GM18505 (cell line): ENCODE data around the gene RPP14.

ENCODE experiments used
- ATAC-seq: cut with Tn5 transposase; IDR thresholded peaks from one replicate; pipeline ENCODE4 v1.9.1; 2021; ENCODE audit not compliant: unreplicated experiment
- POLR2A ChIP-seq: IDR thresholded peaks from 4 replicates; pipeline ENCODE4 v1.6.1; 2011; ENCODE audit warnings: borderline replicate concordance; ENCODE audit not compliant: insufficient read depth, insufficient read length; ENCODE audit errors: extremely low read depth

Gene RPP14

DNA sequence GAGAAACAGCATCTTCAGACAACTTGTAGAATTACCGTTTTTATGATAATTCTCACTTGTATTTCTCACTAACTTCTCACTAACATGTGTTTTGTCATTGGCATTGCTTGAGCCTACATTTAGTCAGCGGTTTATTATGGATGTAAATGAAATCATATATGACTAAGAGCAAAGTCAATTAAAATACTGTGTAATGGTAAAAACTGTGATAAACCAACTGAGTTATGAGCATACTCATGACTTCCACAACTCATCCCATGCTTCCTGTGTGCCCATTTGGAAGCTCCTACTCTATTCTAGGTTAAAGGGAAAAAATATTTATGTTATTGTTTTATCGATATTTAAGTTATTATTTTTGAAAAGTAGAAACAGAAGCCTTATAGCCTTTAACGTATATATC, 39.4 kb downstream of the RPP14 start:
- no peak for ATAC-seq
- TF ChIP-seq POLR2A: no peak

DNA sequence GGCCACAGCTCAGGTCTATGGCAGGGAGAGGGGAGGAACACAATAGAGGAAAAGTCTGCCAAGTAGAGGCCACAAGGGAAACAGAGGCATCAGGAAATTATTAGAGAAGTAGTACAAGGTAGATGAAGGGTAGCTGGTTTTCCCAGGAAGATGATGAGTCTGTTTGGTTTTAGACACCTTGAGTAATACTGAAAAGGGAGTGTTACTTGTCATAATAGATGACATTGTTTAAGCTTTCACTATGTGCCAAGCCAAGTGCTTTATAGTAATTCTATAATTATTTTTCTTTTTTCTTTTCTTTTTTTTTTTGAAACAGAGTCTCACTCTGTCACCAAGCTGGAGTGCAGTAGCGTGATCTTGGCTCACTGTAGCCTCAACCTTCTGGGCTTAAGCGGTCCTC, 40.3 kb downstream of the RPP14 start:
- no peak for ATAC-seq
- TF ChIP-seq POLR2A: no peak

DNA sequence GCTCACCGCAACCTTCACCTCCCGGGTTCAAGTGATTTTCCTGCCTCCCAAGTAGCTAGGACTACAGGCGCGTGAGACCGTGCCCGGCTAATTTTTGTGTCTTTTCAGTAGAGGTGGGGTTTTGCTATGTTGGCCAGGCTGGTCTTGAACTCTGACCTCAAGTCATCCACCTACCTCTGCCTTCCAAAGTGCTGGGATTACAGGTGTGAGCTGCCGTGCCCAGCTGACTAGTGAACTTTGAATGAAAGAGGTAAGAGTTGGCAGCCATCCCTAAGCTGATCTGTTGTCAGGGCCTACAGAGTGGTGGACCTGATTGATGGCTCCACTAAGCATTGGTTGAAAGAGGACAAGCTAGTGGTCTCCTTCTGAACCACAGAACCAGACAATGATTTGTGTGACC, 41.9 kb downstream of the RPP14 start:
- TF ChIP-seq POLR2A: no peak

DNA sequence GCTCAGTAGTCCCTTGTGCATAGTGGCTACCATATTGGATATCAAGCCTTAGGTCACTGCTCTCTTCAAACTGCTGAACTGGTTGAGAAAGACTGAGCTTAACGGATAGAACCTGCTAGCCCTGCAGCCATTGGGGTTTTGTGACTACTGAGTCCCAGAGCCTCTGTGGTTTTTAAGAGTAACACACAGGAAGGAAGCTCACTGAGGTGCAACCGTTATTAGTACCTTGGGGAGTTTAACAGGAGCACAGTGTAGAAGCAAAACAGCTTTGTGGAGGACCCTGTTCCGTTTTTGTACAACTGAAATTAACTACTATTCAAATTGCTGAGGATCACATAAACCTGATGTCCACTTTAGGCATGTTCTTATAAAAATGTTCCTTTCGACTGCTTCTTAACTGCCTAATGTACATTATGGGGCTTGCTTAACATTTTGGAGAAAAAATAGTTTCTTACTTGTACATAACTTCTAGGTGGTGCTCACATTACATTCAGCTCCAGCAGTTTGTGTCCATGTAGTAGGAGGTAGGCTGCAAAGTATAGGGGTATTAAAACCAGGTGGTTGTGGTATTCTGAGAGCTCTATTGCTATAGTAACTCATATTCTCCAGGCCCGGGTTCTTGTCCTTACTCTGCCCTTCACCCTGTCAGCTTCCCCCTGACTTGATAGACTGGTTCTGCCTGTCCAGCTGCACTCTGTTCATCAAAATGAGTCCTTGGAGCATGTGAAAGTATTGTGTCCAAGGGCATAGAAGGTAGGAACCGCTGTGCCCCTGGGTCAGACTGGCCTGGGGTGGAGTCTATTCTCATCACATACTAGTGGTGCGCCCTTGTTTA, 44.0 kb downstream of the RPP14 start:
- no peak for TF ChIP-seq POLR2A
- ATAC-seq: peak; percentile 84

More for the DNA sequence above, 41.9 kb downstream of the RPP14 start:
- ATAC-seq: no peak

DNA sequence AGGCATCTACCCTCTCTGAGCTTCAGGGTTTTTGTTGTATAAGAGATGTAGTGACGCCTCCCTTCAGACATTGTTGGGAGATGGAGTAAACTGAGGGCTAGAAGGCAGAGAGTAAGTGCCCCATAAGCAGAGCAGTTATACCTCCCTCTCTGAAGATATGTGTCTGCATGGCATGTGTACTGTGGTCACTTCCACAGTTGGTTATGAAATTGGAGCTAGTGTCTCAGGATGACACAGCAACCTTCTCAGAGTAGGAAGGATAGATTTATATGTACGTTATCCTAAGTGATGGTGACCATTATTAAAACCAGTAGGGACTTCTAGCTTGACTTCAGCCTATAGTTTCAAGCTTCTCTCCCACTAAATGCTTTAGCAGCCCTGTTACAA, 44.6 kb downstream of the RPP14 start:
- TF ChIP-seq POLR2A: no peak
- ATAC-seq: no peak

DNA sequence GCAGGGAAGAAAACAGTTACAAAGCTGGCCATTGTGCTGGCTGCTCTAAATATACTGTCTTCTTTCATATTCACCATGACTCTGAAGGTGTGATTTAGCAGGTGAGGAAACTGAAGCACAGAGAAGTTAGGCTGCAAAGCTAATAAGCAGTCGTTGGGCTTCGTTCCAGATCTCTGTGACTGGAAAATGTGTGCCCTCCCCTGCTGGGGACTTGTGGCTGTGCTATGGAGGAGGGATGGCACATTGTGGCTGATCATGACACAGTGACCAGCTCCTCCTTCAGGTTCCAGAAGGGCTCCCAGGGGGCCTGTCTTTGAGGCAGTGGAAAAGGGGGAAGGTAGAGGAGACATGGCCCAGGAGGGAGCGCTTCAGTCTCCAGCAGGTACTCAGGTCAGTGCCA, 45.9 kb downstream of the RPP14 start:
- no peak for ATAC-seq
- no peak for TF ChIP-seq POLR2A

DNA sequence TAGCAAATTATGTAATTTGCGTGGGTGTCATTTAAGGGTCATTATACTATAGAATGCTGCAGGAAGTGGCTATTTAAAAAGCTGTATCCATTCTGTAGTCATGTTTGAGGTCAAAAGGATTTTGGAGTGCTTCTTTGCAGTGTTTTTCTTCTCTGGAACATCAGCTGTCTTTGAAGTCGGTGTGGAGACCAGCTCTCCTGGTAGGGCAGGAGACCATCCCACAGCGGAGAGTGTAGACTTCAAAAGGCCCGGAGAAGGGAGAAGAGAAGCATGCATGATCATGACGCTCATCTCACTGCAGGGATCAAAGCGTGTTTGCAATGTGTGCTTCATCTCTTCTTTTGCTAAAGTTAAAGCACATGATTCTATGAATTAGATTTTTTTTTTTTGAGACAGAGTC, 46.6 kb downstream of the RPP14 start:
- TF ChIP-seq POLR2A: no peak
- no peak for ATAC-seq

DNA sequence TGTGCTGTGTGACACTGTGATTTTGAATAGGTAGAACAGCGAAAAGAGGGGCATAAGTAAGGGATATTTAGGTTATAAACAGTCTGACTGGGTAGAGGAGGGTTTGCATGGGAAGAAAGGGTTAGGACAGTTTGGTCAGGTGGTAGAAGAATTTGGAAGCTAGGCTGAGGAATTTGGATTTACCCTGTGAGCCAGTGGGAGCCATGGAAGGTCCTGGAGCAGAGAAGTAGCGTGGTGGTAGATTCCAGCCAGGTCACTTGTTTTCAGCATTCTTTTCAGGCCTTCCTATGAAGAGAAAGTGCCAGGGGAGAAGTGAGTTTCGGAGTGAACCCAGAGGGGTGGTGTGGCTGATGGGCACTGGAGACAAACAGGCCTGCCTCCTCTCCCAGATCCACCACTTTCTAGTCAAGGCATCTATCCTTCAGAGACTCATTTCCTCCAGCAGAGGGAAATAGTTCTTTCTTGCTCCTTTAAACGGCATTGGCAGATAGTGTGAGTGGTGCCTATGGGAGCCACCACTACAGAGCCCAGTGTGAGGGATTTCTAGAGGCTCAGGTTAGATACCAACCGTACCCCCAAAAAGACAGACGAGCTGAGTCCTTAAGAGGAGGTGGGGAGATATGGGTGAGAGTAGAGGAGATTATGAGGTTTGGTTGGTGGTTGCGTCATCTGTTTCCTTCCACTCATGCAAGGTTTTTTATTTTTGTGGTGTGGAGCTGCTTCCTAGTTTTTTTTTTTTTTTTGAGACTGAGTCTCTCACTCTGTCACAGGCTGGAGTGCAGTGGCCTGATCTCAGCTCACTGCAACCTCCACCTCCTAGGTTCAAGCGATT, 47.9 kb downstream of the RPP14 start:
- no peak for ATAC-seq

DNA sequence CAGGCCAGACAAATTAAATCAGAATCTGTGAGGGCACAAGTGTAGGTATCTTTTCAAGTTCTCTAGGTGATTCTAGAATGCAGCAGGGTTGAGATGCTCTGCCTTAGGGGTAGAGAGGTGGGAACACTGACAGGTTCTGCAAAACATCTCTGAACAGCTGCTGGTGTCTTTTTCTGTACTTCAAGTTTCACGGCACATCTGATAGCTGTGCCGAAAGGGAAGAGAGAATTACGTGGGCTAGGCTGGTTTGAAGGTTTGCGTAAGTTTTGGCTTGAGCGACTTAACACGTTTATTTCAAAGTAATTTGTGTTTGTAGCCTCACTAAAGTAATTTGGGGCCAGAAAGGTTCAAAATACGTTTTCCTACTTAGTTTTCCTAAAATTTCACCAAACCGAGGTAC, 49.1 kb downstream of the RPP14 start:
- ATAC-seq: peak; percentile 52
- no peak for TF ChIP-seq POLR2A

More for the DNA sequence above, 47.9 kb downstream of the RPP14 start:
- TF ChIP-seq POLR2A: no peak

DNA sequence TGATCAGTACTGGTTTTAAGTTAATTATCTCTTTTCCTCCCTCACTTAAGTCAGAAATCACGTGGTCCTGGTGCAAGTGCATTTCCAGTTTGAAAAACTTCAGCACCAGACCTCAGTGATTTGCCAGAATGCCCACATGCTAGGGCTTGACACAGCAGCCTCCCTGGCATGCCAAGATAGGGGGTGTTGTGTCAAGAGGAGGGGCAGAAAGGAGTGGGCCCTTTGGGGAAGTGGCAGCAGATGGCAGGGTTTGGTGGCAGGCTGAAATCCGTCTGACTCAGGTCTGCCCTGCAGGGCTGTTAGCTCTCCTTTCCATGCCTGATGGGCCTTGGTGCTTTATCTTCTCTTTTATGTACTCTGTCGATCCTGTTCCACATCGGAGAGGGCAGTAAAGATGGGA, 50.0 kb downstream of the RPP14 start:
- no peak for TF ChIP-seq POLR2A
- no peak for ATAC-seq

DNA sequence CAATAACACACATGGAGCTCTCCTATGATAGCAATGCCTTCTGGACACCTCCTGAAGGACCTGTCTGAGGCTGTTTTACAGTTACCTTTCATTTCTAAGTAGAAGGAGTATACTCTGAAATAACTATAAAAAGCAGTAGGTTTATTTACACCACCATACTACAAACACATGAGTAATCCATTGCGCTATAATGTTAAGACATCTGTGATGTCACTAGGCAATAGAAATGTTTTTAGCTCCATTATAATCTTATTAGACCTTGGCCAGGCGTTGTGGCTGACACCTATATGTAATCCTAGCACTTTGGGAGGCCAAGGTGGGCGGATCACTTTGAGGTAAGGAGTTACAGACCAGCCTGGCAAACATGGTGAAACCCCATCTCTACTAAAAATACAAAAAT, 51.4 kb downstream of the RPP14 start:
- no peak for TF ChIP-seq POLR2A
- ATAC-seq: no peak

DNA sequence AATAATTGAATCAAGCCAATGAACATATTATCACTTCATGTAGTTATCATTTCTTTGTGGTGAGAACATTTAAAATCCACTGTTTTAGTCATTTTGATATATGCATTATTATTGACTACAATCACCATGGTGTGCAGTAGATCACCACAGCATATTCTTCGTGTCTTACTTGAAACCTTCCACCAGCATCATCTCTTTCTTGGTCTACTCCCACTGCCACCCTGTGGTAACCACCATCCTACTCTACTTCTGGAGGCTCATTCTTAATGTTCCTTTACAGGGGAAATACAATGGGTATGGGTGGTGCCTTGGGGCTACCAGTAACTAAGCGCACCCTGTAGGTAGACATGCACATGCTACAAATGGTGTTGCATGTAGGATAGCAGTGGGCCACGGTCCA, 52.0 kb downstream of the RPP14 start:
- no peak for ATAC-seq

DNA sequence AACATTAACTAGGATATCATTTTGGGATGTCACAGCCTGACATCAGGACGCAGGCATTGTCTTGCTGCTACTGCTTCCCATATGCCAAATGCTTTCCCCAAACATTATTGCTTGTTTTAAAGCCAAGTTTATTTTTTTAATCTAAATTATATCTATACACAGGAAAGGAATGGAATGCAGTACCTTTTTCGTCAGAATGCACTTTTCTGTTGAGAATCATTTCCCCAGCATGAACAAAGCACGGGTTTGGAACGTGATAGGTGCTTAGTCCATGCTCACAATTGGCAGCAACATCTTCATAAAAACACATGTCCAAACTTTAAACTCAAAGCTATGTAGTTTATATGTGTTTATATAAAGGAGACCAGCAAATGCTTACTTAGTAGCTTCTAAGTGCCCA, 52.8 kb downstream of the RPP14 start:
- no peak for TF ChIP-seq POLR2A
- ATAC-seq: no peak

More for the DNA sequence above, 52.0 kb downstream of the RPP14 start:
- TF ChIP-seq POLR2A: no peak

DNA sequence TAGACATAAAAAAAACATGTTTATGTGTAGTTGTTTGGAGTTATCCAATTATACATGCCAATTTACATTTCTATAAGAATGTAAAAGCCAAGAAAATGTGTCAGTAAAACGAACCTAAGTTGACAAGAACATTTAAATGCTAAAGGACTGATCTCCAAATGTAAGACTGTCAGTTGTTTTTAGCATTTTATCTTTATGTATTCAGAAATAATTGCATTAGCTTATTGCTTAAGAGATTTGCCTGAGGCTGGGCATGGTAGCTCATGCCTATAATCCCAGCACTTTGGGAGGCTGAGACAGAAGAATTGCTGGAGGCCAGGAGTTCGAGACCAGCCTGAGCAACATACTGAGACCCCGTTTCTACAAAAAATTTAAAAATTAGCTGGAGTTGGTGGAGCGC, 53.6 kb downstream of the RPP14 start:
- TF ChIP-seq POLR2A: no peak
- no peak for ATAC-seq
